Fibroblast of mammary gland (primary cell): ENCODE measurements around the gene OR2A2.
"Not testable (repeated sequence)": the region's sequence is repeated elsewhere in the genome, so short reads cannot be mapped to it uniquely, and the experiment has no call there.

ENCODE experiments used
- DNase-seq: peaks from one replicate; pipeline ENCODE4 v3.0.0-alpha.2; 2010; ENCODE audit warnings: low read depth
- H3K4me3 ChIP-seq: 2 replicates; pipeline ENCODE4 v1.5.1; 2011; ENCODE audit warnings: low read depth, mild to moderate bottlenecking, low read length, moderate library complexity; ENCODE audit not compliant: control insufficient read depth
- TF ChIP-seq, protein P1 (sequence below): conservative IDR thresholded peaks from 2 replicates; pipeline ENCODE4 v1.5.1; 2011; ENCODE audit warnings: low read depth, low read length, inconsistent platforms; ENCODE audit not compliant: control insufficient read depth, insufficient read depth

OR2A2 gene

GRCh38 chr7:144113651-144114050 is 4.3 kb downstream of the OR2A2 start:
- no peak for DNase-seq
- H3K4me3 ChIP-seq = no peak overlapping the region
- TF ChIP-seq, protein P1, sequence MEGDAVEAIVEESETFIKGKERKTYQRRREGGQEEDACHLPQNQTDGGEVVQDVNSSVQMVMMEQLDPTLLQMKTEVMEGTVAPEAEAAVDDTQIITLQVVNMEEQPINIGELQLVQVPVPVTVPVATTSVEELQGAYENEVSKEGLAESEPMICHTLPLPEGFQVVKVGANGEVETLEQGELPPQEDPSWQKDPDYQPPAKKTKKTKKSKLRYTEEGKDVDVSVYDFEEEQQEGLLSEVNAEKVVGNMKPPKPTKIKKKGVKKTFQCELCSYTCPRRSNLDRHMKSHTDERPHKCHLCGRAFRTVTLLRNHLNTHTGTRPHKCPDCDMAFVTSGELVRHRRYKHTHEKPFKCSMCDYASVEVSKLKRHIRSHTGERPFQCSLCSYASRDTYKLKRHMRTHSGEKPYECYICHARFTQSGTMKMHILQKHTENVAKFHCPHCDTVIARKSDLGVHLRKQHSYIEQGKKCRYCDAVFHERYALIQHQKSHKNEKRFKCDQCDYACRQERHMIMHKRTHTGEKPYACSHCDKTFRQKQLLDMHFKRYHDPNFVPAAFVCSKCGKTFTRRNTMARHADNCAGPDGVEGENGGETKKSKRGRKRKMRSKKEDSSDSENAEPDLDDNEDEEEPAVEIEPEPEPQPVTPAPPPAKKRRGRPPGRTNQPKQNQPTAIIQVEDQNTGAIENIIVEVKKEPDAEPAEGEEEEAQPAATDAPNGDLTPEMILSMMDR = no peak

DNA sequence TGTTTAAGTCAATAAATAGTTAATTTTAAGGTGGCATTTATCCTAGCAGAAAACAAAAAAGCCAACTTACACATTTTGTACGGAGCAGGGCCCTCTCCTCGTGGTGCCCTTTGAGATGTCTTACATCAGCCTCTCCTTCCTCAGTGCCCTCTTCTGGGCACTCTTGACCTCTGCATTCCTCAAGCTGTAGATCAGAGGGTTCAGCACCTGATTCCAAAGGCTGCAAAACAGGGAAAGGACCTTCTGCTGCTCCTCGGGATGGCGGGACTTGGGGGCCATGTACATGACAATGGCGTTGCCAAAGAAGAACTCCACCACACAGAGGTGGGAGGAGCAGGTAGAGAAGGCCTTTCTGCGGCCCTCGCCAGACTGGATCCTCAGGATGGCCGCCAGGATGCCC is 9.0 kb downstream of the OR2A2 start:
- no peak overlapping the region for H3K4me3 ChIP-seq
- DNase-seq = no peak
- TF ChIP-seq, protein P1 = no peak

GRCh38 chr7:144122876-144123275 is 13.5 kb downstream of the OR2A2 start, which contains the start of gene OR2A14:
Gene OR2A14, plus strand, starts transcription at chr7:144123176. Its CDS starts 5,937 bp downstream, at chr7:144129113.
- TF ChIP-seq, protein P1 = no peak
- H3K4me3 ChIP-seq = no peak within 1 kb of the TSS
- DNase-seq = no peak

GRCh38 chr7:144127714-144128334 is 18.4 kb downstream of the OR2A2 start:
- no peak overlapping the region for H3K4me3 ChIP-seq
- DNase-seq = peak; percentile 76
- TF ChIP-seq, protein P1 = peak; percentile 84

GRCh38 chr7:144129601-144130000 is 20.2 kb downstream of the OR2A2 start:
- DNase-seq, H3K4me3 ChIP-seq: not testable (repeated sequence)

GRCh38 chr7:144130730-144131129 is 21.3 kb downstream of the OR2A2 start:
- TF ChIP-seq, protein P1 = no peak
- H3K4me3 ChIP-seq = no peak overlapping the region
- no peak for DNase-seq

- TF ChIP-seq, protein P1 = no peak
- DNase-seq = no peak
- no peak overlapping the region for H3K4me3 ChIP-seq
Measured at GRCh38 chr7:144132262-144132661, 22.9 kb downstream of the OR2A2 start.
